ENCODE results near the gene RUFY4. TPM values are rescaled to one million over a fixed set of nuclear protein-coding genes. Genes with fewer than 3 reads are reported as not detected.

RUFY4 gene, protein sequence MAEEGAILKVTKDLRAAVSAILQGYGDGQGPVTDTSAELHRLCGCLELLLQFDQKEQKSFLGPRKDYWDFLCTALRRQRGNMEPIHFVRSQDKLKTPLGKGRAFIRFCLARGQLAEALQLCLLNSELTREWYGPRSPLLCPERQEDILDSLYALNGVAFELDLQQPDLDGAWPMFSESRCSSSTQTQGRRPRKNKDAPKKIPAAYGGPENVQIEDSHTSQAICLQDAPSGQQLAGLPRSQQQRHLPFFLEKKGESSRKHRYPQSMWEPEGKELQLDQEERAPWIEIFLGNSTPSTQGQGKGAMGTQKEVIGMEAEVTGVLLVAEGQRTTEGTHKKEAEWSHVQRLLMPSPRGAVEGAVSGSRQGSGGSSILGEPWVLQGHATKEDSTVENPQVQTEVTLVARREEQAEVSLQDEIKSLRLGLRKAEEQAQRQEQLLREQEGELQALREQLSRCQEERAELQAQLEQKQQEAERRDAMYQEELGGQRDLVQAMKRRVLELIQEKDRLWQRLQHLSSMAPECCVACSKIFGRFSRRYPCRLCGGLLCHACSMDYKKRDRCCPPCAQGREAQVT
- not detected in 2 replicates for total RNA-seq

DNA sequence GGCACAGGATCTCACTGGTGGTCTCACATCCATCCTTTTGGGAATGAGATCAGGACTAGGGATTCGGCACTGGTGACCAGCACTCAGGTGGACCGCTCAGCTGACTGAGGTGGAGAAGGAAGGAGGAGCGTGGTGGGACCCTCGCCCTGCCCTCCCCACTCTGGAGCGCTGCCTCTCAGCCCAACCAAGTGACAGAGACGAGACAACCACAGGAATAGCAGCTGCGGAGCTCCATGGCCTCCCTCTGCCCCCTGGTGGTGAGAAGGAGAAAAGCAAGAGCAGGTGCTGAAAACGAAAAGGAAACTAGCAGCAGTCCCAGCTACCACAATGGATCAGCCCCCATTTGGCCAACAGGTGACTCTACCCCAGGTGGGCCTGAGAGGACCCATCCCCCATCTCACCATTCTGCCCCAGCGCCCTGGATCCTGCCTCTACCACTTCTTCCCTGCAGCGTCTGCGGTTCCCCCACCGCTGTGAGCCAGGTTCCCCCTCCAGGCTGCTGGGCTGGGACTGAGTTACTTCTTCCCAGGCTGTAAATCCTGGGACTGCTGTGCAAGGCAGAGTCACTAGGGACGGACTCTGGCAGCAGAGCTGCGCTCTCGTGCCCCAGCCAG lies at the start of gene RUFY4:
Gene RUFY4 (plus strand): TSS at position 533 of the 614 bp plus-strand sequence. CDS start 1,353 bp downstream, outside the sequence.

DNA sequence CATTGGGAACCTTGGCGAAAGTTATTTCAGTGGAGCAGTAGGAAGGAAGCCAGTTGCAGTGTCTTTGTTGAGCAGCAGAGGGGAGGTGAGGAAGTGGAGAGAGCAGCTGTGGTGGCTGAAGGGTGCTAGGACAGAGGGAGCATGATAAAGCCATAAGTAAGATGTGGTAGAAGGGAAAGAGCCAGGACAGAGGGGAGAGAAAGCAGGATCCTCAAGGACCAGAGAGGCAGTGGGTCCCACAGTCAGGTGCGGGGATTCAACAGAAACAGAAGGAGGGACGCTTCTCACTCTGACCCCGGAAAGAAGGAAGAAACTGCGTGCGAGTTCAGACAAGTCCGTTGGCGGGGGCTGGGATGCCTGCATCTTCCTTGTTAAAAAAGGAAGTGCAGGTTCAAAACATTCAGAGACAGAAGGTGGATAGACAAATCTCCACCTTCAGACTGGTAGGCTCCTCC lies 56.6 kb downstream of the RUFY4 start, which contains the start of gene CXCR2:
Gene CXCR2 (plus strand): TSS at position 403 of the 455 bp plus-strand sequence. CDS start 8,774 bp downstream, outside the sequence.

Other genes with a start within 250 kb of the RUFY4 start
- 37.3 and 74.4 TPM in 2 replicates for gene TNS1, start 66.3 kb upstream of the RUFY4 start, total RNA-seq
- not detected in 2 replicates for gene CXCR2, start 56.8 kb downstream of the RUFY4 start, total RNA-seq
- gene CXCR1, start 97.7 kb downstream of the RUFY4 start, total RNA-seq = not detected in 2 replicates
- gene ARPC2, start 147.9 kb downstream of the RUFY4 start, total RNA-seq = 269 and 279 TPM in 2 replicates
- 0.14 and 0.37 TPM in 2 replicates for gene GPBAR1, start 191.8 kb downstream of the RUFY4 start, total RNA-seq
- gene AAMP, start 200.9 kb downstream of the RUFY4 start, total RNA-seq = 133 and 156 TPM in 2 replicates
- 27.6 and 28.9 TPM in 2 replicates for gene PNKD, start 201.3 kb downstream of the RUFY4 start, total RNA-seq
- gene TMBIM1, start 223.2 kb downstream of the RUFY4 start, total RNA-seq = 144 and 208 TPM in 2 replicates

All from smooth muscle cell of bladder (primary cell).